Activated T-cell treated with anti-CD3 and anti-CD28 coated beads, Interleukin-2, amount 50 U/mL, for 1 hour (primary cell): ENCODE data around the gene PHKB.
"Not testable (repeated sequence)": the region's sequence is repeated elsewhere in the genome, so short reads cannot be mapped to it uniquely, and the experiment has no call there.

ENCODE experiments used
- DNase-seq: peaks from one replicate; pipeline ENCODE4 v3.0.0-alpha.2; 2020

Gene PHKB

GRCh38 chr16:47631131-47631530 is 170.0 kb downstream of the PHKB start:
- DNase-seq, result no peak

- no peak for DNase-seq
These were observed 173.0 kb downstream of the PHKB start for GRCh38 chr16:47634126-47634525.

GRCh38 chr16:47634727-47635126 is 173.6 kb downstream of the PHKB start:
- no peak for DNase-seq

GRCh38 chr16:47636501-47637099 is 175.5 kb downstream of the PHKB start:
- DNase-seq, result no peak

- no peak for DNase-seq
These were observed 177.0 kb downstream of the PHKB start for GRCh38 chr16:47638175-47638574.

GRCh38 chr16:47640661-47641060 is 179.5 kb downstream of the PHKB start:
- no peak for DNase-seq

- no peak for DNase-seq
These were observed 182.3 kb downstream of the PHKB start for GRCh38 chr16:47643323-47644000.

GRCh38 chr16:47644166-47644565 is 183.0 kb downstream of the PHKB start:
- DNase-seq, result no peak

- no peak for DNase-seq
These were observed 183.5 kb downstream of the PHKB start for GRCh38 chr16:47644661-47645060.

GRCh38 chr16:47646914-47647313 is 185.8 kb downstream of the PHKB start:
- DNase-seq, result no peak

- no peak for DNase-seq
These were observed 195.9 kb downstream of the PHKB start for GRCh38 chr16:47657032-47657431.

- DNase-seq, result no peak
These were observed 196.8 kb downstream of the PHKB start for GRCh38 chr16:47657977-47658376.

- DNase-seq, result no peak
These were observed 199.4 kb downstream of the PHKB start for GRCh38 chr16:47660540-47660939.

GRCh38 chr16:47664653-47665325 is 203.7 kb downstream of the PHKB start:
- no peak for DNase-seq

GRCh38 chr16:47666434-47666833 is 205.3 kb downstream of the PHKB start:
- DNase-seq, result no peak

GRCh38 chr16:47667956-47668355 is 206.8 kb downstream of the PHKB start:
- DNase-seq, result no peak

- no peak for DNase-seq
These were observed 211.3 kb downstream of the PHKB start for GRCh38 chr16:47672475-47672874.

- no peak for DNase-seq
These were observed 215.6 kb downstream of the PHKB start for GRCh38 chr16:47676635-47677177.

- DNase-seq, result not testable (repeated sequence)
These were observed 220.4 kb downstream of the PHKB start for GRCh38 chr16:47681571-47681970.

- no peak for DNase-seq
These were observed 226.6 kb downstream of the PHKB start for GRCh38 chr16:47687694-47688093.

GRCh38 chr16:47693226-47693625 is 232.1 kb downstream of the PHKB start:
- no peak for DNase-seq

GRCh38 chr16:47694543-47694942 is 233.4 kb downstream of the PHKB start:
- DNase-seq, result no peak

- no peak for DNase-seq
These were observed 234.6 kb downstream of the PHKB start for GRCh38 chr16:47695756-47696155.

- DNase-seq, result no peak
These were observed 236.7 kb downstream of the PHKB start for GRCh38 chr16:47697826-47698225.
